ENCODE results near the gene ST14. TPM values are rescaled to one million over a fixed set of nuclear protein-coding genes. Genes with fewer than 3 reads are reported as not detected.

ST14 gene
- total and polyA plus RNA-seq, 2 donors (not counting 1 experiment from before 2014, with no cell fraction given) = 36.2 to 52.2 TPM

DNA sequence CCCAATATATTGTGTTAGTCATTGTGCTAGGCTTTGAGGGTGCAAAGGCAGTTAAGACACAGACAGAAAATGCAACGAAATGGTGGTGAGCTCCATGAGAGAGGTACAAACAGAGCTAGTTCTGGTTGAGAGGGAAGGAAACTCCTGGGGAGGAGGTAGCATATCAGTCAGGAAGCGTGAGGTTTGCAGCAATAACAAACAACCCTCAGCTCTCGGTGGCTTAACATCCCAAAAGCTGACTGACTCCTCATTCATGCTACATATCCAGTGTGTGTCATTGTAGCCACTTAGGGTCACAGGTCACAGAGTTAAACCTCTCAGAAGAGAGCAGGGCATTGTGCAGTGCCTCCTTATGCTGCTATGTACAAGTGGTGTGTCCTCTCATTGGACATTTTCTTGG, 1.7 kb upstream of the ST14 start:
- peak overlapping the region; percentile 51 for H3K27ac Mint-ChIP-seq

GRCh38 chr11:130159139-130159538, 443 bp upstream of the ST14 start:
- no peaks in the 10 kb centered on the region for H3K27me3 Mint-ChIP-seq
- Histone ChIP-seq H3K36me3 (replicated peaks in 1 of 2; ENCODE audit: control extremely low read depth in 1 of 2, control insufficient read depth in 1 of 2, extremely low read depth in 1 of 2, insufficient read depth in 2 of 2, low read length in 1 of 2) (peaks cover 0 to 2% of the 10 kb centered on the region in 2 experiments), H4K20me1 (ENCODE audit: control insufficient read depth, insufficient read depth, low read length, poor library complexity, severe bottlenecking) (no peaks in the 10 kb centered on the region), H3K4me2 (replicated peaks; ENCODE audit: low read depth, low read length, poor library complexity, severe bottlenecking) (peak overlapping the region; percentile 92), H3K9me3 (ENCODE audit: control extremely low read depth in 1 of 3, control insufficient read depth in 2 of 3, insufficient read depth in 1 of 3, low read length in 2 of 3) (no peaks in the 10 kb centered on the region), H3K9ac (ENCODE audit: low read length) (peak overlapping the region; percentile 79), H3K27ac (ENCODE audit: low read length in 2 of 2) (no peak overlapping the region), H3K4me3 (ENCODE audit: control extremely low read depth in 1 of 5, extremely low read depth in 1 of 5, insufficient read depth in 1 of 5, low read depth in 2 of 5, low read length in 4 of 5) (peak overlapping the region in 2 of 5 experiments; percentile 51 to 62), H3K27me3 (replicated peaks in 1 of 4; ENCODE audit: control extremely low read depth in 1 of 4, control insufficient read depth in 3 of 4, insufficient read depth in 4 of 4, low read length in 3 of 4) (no peaks in the 10 kb centered on the region), H2AFZ (ENCODE audit: insufficient read depth, low read depth, low read length, poor library complexity, severe bottlenecking) (peak overlapping the region; percentile 80), H3K79me2 (ENCODE audit: control insufficient read depth, insufficient read depth, low read length) (no peaks in the 10 kb centered on the region), H3K4me1 (ENCODE audit: control insufficient read depth in 2 of 2, insufficient read depth in 2 of 2, low read length in 2 of 2) (peaks cover 31 to 44% of the 10 kb centered on the region in 2 donors)
- CTCF ChIA-PET = no interaction called here
- intact Hi-C loops (cut with micrococcal nuclease) = no loop called here
- no peaks in the 10 kb centered on the region for H3K9me3 Mint-ChIP-seq (ENCODE audit: insufficient read depth)
- TF ChIP-seq EZH2 (IDR thresholded peaks at IDR 0.05; ENCODE audit: borderline replicate concordance, insufficient read depth, low read depth, low read length, poor library complexity, severe bottlenecking) = no peak
- TF ChIP-seq, protein P1, sequence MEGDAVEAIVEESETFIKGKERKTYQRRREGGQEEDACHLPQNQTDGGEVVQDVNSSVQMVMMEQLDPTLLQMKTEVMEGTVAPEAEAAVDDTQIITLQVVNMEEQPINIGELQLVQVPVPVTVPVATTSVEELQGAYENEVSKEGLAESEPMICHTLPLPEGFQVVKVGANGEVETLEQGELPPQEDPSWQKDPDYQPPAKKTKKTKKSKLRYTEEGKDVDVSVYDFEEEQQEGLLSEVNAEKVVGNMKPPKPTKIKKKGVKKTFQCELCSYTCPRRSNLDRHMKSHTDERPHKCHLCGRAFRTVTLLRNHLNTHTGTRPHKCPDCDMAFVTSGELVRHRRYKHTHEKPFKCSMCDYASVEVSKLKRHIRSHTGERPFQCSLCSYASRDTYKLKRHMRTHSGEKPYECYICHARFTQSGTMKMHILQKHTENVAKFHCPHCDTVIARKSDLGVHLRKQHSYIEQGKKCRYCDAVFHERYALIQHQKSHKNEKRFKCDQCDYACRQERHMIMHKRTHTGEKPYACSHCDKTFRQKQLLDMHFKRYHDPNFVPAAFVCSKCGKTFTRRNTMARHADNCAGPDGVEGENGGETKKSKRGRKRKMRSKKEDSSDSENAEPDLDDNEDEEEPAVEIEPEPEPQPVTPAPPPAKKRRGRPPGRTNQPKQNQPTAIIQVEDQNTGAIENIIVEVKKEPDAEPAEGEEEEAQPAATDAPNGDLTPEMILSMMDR (IDR thresholded peaks at IDR 0.05) = no peak
- POLR2A ChIA-PET = interaction anchor here (1.4 to 1.8 kb wide), 2 partner anchors 8 to 12 kb away, joined by 4 to 8 read pairs; no protein-coding TSS in a partner anchor
- DNase-seq (no peak), ATAC-seq (ENCODE audit: low read depth) (no peak)
- peak overlapping the region; percentile 51 for H3K27ac Mint-ChIP-seq
- 88% methylated on average over 14 of the region's 14 CpGs for WGBS (ENCODE audit: insufficient coverage)
- peak overlapping the region; percentile 73 for H3K4me3 Mint-ChIP-seq
- peaks cover 60% of the 10 kb centered on the region for H3K4me1 Mint-ChIP-seq

More for the DNA sequence above, 1.7 kb upstream of the ST14 start:
- no peaks in the 10 kb centered on the region for H3K27me3 ChIP-seq (replicated peaks in 1 of 4; ENCODE audit: control extremely low read depth in 1 of 4, control insufficient read depth in 3 of 4, insufficient read depth in 4 of 4, low read length in 3 of 4)
- no peaks in the 10 kb centered on the region for H3K79me2 ChIP-seq (ENCODE audit: control insufficient read depth, insufficient read depth, low read length)
- H2AFZ ChIP-seq (ENCODE audit: insufficient read depth, low read depth, low read length, poor library complexity, severe bottlenecking) = no peak overlapping the region
- H3K36me3 ChIP-seq (replicated peaks in 1 of 2; ENCODE audit: control extremely low read depth in 1 of 2, control insufficient read depth in 1 of 2, extremely low read depth in 1 of 2, insufficient read depth in 2 of 2, low read length in 1 of 2) = peaks cover 0 to 2% of the 10 kb centered on the region in 2 experiments
- H3K9me3 Mint-ChIP-seq (ENCODE audit: insufficient read depth) = no peaks in the 10 kb centered on the region
- no peaks in the 10 kb centered on the region for H3K9me3 ChIP-seq (ENCODE audit: control extremely low read depth in 1 of 3, control insufficient read depth in 2 of 3, insufficient read depth in 1 of 3, low read length in 2 of 3)
- peaks cover 23 to 37% of the 10 kb centered on the region in 2 donors for H3K4me1 ChIP-seq (ENCODE audit: control insufficient read depth in 2 of 2, insufficient read depth in 2 of 2, low read length in 2 of 2)
- ChIA-PET CTCF (interaction anchor here (2.0 to 2.3 kb wide), 2 partner anchors 26 to 55 kb away, joined by 6 to 8 read pairs; no protein-coding TSS in a partner anchor), POLR2A (interaction anchor here (0.6 to 0.7 kb wide), 2 partner anchors 10 to 31 kb away, joined by 3 to 6 read pairs; no protein-coding TSS in a partner anchor)
- no peak overlapping the region for H3K9ac ChIP-seq (ENCODE audit: low read length)
- intact Hi-C loops (cut with micrococcal nuclease) = no loop called here
- H3K4me2 ChIP-seq (replicated peaks; ENCODE audit: low read depth, low read length, poor library complexity, severe bottlenecking) = no peak overlapping the region
- no peak for ATAC-seq (ENCODE audit: low read depth)
- H3K27ac ChIP-seq (ENCODE audit: low read length in 2 of 2) = no peak overlapping the region
- WGBS (ENCODE audit: insufficient coverage) = no CpG with 5 or more reads among the region's 3 CpGs
- no peak overlapping the region for H3K4me3 ChIP-seq (ENCODE audit: control extremely low read depth in 1 of 5, extremely low read depth in 1 of 5, insufficient read depth in 1 of 5, low read depth in 2 of 5, low read length in 4 of 5)
- no peaks in the 10 kb centered on the region for H3K27me3 Mint-ChIP-seq
- TF ChIP-seq EZH2 (IDR thresholded peaks at IDR 0.05; ENCODE audit: borderline replicate concordance, insufficient read depth, low read depth, low read length, poor library complexity, severe bottlenecking) = no peak
- TF ChIP-seq, protein P1 (IDR thresholded peaks at IDR 0.05) = no peak
- H4K20me1 ChIP-seq (ENCODE audit: control insufficient read depth, insufficient read depth, low read length, poor library complexity, severe bottlenecking) = no peaks in the 10 kb centered on the region
- no peak for DNase-seq
- peaks cover 51% of the 10 kb centered on the region for H3K4me1 Mint-ChIP-seq
- peak overlapping the region; percentile 73 for H3K4me3 Mint-ChIP-seq
